Memory B cell (primary cell): ENCODE data around the gene UCP3.
A peak's percentile ranks its signal among the peaks of the same experiment; 100 is the strongest.

Experiments
- ATAC-seq: fragments of 150-1000 bp; cut with Tn5 transposase; 2 replicates; pipeline ENCODE4 v1.10.0; 2021; ENCODE audit warnings: low read depth, mild to moderate bottlenecking, moderate library complexity
- DNase-seq, 2 donors: peaks; one replicate each; pipeline ENCODE4 v3.0.0; 2022; ENCODE audit warnings: low spot score in 2 of 2
- H3K27ac Mint-ChIP-seq: one replicate; pipeline ENCODE4 v1.8.0; 2022; ENCODE audit warnings: mild to moderate bottlenecking, moderate library complexity, mixed read lengths
- H3K27me3 Mint-ChIP-seq: one replicate; pipeline ENCODE4 v1.8.0; 2022; ENCODE audit warnings: mixed read lengths
- H3K36me3 Mint-ChIP-seq: one replicate; pipeline ENCODE4 v1.8.0; 2022; ENCODE audit warnings: mild to moderate bottlenecking, mixed read lengths
- H3K4me1 Mint-ChIP-seq: one replicate; pipeline ENCODE4 v1.8.0; 2022; ENCODE audit warnings: mixed read lengths
- H3K4me3 Mint-ChIP-seq: one replicate; pipeline ENCODE4 v1.8.0; 2022; ENCODE audit warnings: mild to moderate bottlenecking, moderate library complexity, mixed read lengths
- H3K9me3 Mint-ChIP-seq: one replicate; pipeline ENCODE4 v1.8.0; 2022; ENCODE audit warnings: mixed read lengths

The UCP3 gene

GRCh38 chr11:73972187-73972586 is 36.7 kb downstream of the UCP3 start:
- H3K36me3 Mint-ChIP-seq = peaks cover 24% of the 10 kb centered on the region

GRCh38 chr11:73971175-73971719 is 37.6 kb downstream of the UCP3 start:
- ATAC-seq (peak; percentile 23), DNase-seq (peak in 1 of 2 donors; percentile 52)
- no peaks in the 10 kb centered on the region for H3K27me3 Mint-ChIP-seq
- no peaks in the 10 kb centered on the region for H3K9me3 Mint-ChIP-seq
- peak overlapping the region; percentile 98 for H3K27ac Mint-ChIP-seq
- H3K4me1 Mint-ChIP-seq = peaks cover 65% of the 10 kb centered on the region
- H3K4me3 Mint-ChIP-seq = no peak overlapping the region
- peaks cover 16% of the 10 kb centered on the region for H3K36me3 Mint-ChIP-seq

More at GRCh38 chr11:73972187-73972586, 36.7 kb downstream of the UCP3 start:
- ATAC-seq (no peak), DNase-seq (no peak)
- H3K4me3 Mint-ChIP-seq = no peak overlapping the region
- peak overlapping the region; percentile 98 for H3K27ac Mint-ChIP-seq
- H3K27me3 Mint-ChIP-seq = no peaks in the 10 kb centered on the region
- H3K4me1 Mint-ChIP-seq = peaks cover 72% of the 10 kb centered on the region
- H3K9me3 Mint-ChIP-seq = no peaks in the 10 kb centered on the region

- Mint-ChIP-seq H3K4me1 (peaks cover 60% of the 10 kb centered on the region), H3K4me3 (no peak overlapping the region), H3K36me3 (peaks cover 10% of the 10 kb centered on the region), H3K27me3 (no peaks in the 10 kb centered on the region), H3K27ac (peak overlapping the region; percentile 98), H3K9me3 (no peaks in the 10 kb centered on the region)
- no peak for ATAC-seq
- no peak for DNase-seq
Observed at GRCh38 chr11:73969991-73970800, 38.7 kb downstream of the UCP3 start.

GRCh38 chr11:73969091-73969490 is 39.8 kb downstream of the UCP3 start:
- Mint-ChIP-seq H3K4me3 (no peak overlapping the region), H3K36me3 (peaks cover 3% of the 10 kb centered on the region), H3K9me3 (no peaks in the 10 kb centered on the region), H3K27ac (peak overlapping the region; percentile 98), H3K4me1 (peaks cover 57% of the 10 kb centered on the region), H3K27me3 (no peaks in the 10 kb centered on the region)
- ATAC-seq (no peak), DNase-seq (no peak)

GRCh38 chr11:73968356-73968966 is 40.4 kb downstream of the UCP3 start:
- Mint-ChIP-seq H3K27me3 (no peaks in the 10 kb centered on the region), H3K36me3 (peaks cover 1% of the 10 kb centered on the region), H3K4me3 (no peak overlapping the region), H3K9me3 (no peaks in the 10 kb centered on the region), H3K27ac (peak overlapping the region; percentile 98), H3K4me1 (peaks cover 54% of the 10 kb centered on the region)
- ATAC-seq = no peak
- no peak for DNase-seq

- Mint-ChIP-seq H3K27ac (no peak overlapping the region), H3K36me3 (no peaks in the 10 kb centered on the region), H3K4me1 (peaks cover 31% of the 10 kb centered on the region), H3K27me3 (peaks cover 2% of the 10 kb centered on the region), H3K9me3 (no peaks in the 10 kb centered on the region), H3K4me3 (no peak overlapping the region)
- ATAC-seq (no peak), DNase-seq (no peak)
Observed at GRCh38 chr11:73965764-73966121, 43.1 kb downstream of the UCP3 start.

- DNase-seq = no peak
- H3K9me3 Mint-ChIP-seq = no peaks in the 10 kb centered on the region
- peaks cover 2% of the 10 kb centered on the region for H3K27me3 Mint-ChIP-seq
- peaks cover 27% of the 10 kb centered on the region for H3K4me1 Mint-ChIP-seq
- ATAC-seq = no peak
- no peak overlapping the region for H3K4me3 Mint-ChIP-seq
- no peak overlapping the region for H3K27ac Mint-ChIP-seq
- no peaks in the 10 kb centered on the region for H3K36me3 Mint-ChIP-seq
Observed at GRCh38 chr11:73965076-73965763, 43.7 kb downstream of the UCP3 start.

GRCh38 chr11:73963861-73964260 is 45.0 kb downstream of the UCP3 start:
- Mint-ChIP-seq H3K27me3 (peaks cover 2% of the 10 kb centered on the region), H3K4me3 (peak overlapping the region; percentile 41), H3K27ac (peak overlapping the region; percentile 19)

GRCh38 chr11:73962101-73962705 is 46.7 kb downstream of the UCP3 start:
- Mint-ChIP-seq H3K27ac (peak overlapping the region; percentile 52), H3K4me1 (peaks cover 11% of the 10 kb centered on the region), H3K36me3 (no peaks in the 10 kb centered on the region), H3K9me3 (no peaks in the 10 kb centered on the region), H3K27me3 (peaks cover 2% of the 10 kb centered on the region), H3K4me3 (no peak overlapping the region)
- DNase-seq (no peak), ATAC-seq (no peak)

More at GRCh38 chr11:73963861-73964260, 45.0 kb downstream of the UCP3 start:
- DNase-seq = no peak
- no peak for ATAC-seq
- Mint-ChIP-seq H3K36me3 (no peaks in the 10 kb centered on the region), H3K4me1 (peaks cover 16% of the 10 kb centered on the region), H3K9me3 (no peaks in the 10 kb centered on the region)

GRCh38 chr11:73961321-73961720 is 47.6 kb downstream of the UCP3 start:
- DNase-seq (no peak), ATAC-seq (no peak)
- Mint-ChIP-seq H3K4me1 (peaks cover 11% of the 10 kb centered on the region), H3K27me3 (peaks cover 3% of the 10 kb centered on the region), H3K27ac (no peak overlapping the region), H3K4me3 (no peak overlapping the region), H3K9me3 (no peaks in the 10 kb centered on the region), H3K36me3 (no peaks in the 10 kb centered on the region)

- Mint-ChIP-seq H3K4me1 (no peaks in the 10 kb centered on the region), H3K4me3 (no peak overlapping the region), H3K27me3 (peaks cover 7% of the 10 kb centered on the region), H3K9me3 (no peaks in the 10 kb centered on the region), H3K27ac (no peak overlapping the region), H3K36me3 (no peaks in the 10 kb centered on the region)
- DNase-seq (no peak), ATAC-seq (no peak)
Observed at GRCh38 chr11:73958521-73959141, 50.3 kb downstream of the UCP3 start.

- DNase-seq = no peak
- Mint-ChIP-seq H3K9me3 (no peaks in the 10 kb centered on the region), H3K36me3 (no peaks in the 10 kb centered on the region), H3K4me3 (no peak overlapping the region), H3K27ac (no peak overlapping the region), H3K4me1 (no peaks in the 10 kb centered on the region), H3K27me3 (peaks cover 7% of the 10 kb centered on the region)
- ATAC-seq = no peak
Observed at GRCh38 chr11:73957654-73958361, 51.1 kb downstream of the UCP3 start.
